ENCODE data around the gene PCDHB1.

GRCh38 chr5:141041427-141041785 lies 9.8 kb upstream of the PCDHB1 start:
- TF ChIP-seq CTCF (conservative IDR thresholded peaks at IDR 0.05; ENCODE audit: low read depth, low read length): no peak
- TF ChIP-seq EZH2 (IDR thresholded peaks at IDR 0.05; ENCODE audit: borderline replicate concordance, low read depth, low read length, poor library complexity, severe bottlenecking): no peak

All from A673 (cell line).